SKM-1 treated with dmso at 0.1 percent for 144 hours (cell line): ENCODE data around the gene CIART.
A peak's percentile ranks its signal among the peaks of the same experiment; 100 is the strongest.
"Not testable (repeated sequence)": the region's sequence is repeated elsewhere in the genome, so short reads cannot be mapped to it uniquely, and the experiment has no call there.

Experiments used
- DNase-seq: peaks from one replicate; lab custom pipeline; 2025; ENCODE audit not compliant: unreplicated experiment; lab: John Stamatoyannopoulos, UW

CIART gene

DNA sequence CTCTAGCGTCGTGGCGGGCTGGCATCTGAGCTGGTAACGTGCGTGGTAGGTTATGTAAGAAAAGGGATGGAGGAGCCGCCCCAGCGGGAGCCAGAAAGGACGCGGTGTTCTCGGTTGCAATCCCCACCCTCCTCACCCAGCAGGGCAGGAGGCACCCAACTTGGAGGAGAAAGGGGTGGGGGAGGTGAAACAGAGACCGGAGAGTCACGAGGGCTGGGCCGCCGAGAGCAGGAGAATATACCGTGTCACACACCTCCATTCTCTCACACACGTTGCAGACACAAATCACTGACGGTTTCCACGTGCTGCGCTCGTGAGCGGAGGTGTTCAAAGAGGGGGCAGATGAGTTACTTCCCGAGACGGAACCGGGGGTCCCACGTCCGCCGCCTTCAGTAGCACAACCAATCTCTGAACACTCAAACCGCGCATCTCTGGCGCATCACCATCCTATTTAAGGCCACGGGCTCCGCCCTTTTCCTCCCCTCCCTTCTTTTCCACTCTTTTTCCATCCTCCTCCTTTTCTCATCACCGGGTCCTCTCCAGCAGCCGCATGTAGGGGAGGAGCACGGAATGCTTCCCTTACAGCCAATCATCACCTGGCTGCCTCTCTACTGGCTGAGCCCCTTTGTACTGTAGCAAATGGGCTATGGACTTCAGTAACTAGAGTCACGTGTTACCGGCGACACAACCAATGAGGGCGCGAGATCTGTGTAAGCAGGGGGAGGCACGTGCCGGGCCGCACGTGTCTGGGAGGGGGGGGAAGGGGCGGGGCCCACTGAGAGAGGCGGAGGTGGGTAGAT lies at the start of gene CIART:
CIART (plus strand) TSS at position 797 of the 800 bp plus-strand sequence. CDS start 714 bp downstream, outside the sequence.
- peak; percentile 69 for DNase-seq

DNA sequence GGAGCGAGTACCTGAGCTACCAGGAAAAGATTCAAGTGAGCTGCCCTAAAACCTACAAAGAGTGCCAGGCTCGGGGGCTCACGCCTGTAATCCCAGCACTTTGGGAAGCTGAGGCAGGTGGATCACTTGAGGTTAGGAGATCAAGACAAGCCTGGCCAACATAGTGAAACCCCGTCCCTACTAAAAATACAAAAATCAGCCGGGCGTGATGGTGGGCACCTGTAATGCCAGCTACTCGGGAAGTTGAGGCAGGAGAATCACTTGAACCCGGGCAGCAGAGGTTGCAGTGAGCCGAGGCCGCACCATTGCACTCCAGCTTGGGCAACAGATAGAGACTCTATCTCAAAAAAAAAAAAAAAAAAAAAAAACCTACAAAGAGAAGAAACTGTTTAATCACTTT lies 49.4 kb upstream of the CIART start:
- DNase-seq, result not testable (repeated sequence)

GRCh38 chr1:150233359-150234308 lies 48.7 kb upstream of the CIART start:
- DNase-seq, result peak; percentile 54

GRCh38 chr1:150234309-150234565 lies 48.1 kb upstream of the CIART start:
- DNase-seq, result no peak

- peak; percentile 68 for DNase-seq
Observed at GRCh38 chr1:150234566-150235293, 47.6 kb upstream of the CIART start.

DNA sequence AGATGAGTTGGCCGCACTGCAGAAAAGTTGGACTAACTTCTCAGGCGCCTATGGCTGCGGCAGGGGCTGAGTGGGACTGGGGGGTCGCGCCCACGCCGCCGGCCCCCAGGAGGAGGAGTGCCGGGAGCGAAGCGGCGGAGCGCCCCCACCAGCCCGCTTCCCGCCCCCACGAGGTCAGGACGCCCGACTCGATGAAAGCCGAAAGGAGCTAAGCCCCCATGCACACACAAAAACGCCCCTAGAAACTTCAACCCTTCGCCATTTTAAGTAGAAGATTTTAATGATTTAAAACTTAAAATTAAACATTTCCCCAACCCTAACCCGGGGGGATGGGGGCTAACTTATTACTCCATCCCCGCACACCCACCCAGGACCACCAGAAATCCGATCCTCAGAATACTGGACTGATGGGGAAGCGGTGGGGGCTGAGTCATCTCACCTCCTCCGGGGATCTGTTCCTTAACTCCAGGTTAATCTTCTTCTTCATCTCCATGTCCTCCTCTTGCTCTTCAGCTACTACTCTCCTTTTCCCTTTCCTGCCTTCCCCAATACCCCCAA lies 47.0 kb upstream of the CIART start:
- no peak for DNase-seq

GRCh38 chr1:150235852-150236613 lies 46.3 kb upstream of the CIART start, which contains the start of gene ANP32E:
ANP32E (minus strand) TSS chr1:150236112; CDS start chr1:150235786, 326 bp downstream.
- DNase-seq, result peak; percentile 100

DNA sequence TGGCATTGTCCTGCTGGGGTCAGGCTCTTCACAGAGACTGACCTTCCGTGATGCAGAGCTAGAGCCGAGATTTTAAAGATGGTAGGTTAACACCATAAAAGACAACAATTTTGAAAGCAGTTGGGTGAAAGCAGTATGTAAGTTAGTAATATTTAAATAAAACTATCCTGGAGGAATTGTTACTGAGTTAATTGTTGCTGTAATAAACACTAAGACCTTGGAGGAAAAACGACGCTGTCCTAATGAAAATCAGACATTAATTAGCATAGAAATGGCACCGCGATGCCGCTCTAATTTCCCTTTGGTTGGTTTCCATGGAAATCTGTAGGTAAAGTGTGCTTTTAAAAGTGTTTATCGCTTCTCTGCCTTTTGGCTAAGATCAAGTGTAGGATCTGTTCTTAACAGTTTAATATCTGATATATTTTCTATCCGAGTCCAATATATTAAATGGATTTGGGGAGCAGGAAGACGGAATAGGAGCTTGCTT lies 45.7 kb upstream of the CIART start:
- no peak for DNase-seq

DNA sequence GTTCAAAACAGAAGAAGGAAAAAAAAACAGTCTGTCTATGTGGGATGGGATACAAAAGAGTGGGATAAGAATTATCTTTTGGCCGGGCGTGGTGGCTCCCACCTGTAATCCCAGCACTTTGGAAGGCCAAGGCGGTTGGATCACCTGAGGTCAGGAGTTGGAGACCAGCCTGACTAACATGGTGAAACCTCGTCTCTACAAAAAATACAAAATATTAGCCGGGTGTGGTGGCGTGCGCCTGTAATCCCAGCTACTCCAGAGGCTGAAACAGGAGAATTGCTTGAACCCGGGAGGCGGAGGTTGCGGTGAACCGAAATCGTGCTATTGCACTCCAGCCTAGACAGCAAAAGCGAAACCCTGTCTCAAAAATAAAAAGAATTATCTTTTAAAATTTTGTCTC lies 45.2 kb upstream of the CIART start:
- DNase-seq, result not testable (repeated sequence)

DNA sequence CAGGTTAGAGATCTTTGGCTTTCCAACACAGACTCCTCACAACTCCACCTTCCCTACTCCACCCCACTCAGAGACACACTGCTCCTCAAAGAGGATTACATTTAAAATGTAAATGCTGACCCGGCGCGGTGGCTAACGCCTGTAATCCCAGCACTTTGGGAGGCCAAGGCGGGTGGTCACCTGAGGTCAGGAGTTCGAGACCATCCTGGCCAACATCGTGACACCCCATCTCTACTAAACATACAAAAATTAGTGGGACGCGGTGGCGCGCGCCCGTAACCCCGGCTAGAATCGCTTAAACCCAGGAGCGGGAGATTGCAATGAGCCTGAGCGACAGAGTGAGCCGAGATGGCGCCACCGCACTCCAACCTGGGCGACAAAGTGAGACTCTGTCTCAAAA lies 44.6 kb upstream of the CIART start:
- DNase-seq, result no peak

DNA sequence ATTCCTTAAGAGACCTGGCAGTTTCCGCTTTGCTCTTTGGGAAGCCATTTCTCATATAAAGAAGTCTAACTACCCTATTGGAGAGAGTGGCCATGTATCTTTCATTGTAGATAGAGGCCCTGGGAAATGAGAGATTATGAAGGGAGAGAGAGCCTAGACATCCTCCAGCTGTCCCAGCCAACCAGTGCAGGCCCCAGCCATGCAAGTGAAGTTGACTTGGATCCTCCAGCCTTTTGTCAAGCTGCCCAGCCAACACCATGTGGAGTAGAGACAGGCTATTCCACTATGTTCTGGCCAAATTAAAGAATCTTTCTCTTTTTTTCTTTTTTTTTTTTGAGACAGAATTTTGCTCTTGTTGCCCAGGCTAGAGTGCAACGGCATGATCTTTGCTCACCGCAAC lies 39.4 kb upstream of the CIART start:
- no peak for DNase-seq

GRCh38 chr1:150249936-150250335 lies 32.4 kb upstream of the CIART start:
- DNase-seq, result no peak

GRCh38 chr1:150256198-150256553 lies 26.2 kb upstream of the CIART start:
- DNase-seq, result no peak

GRCh38 chr1:150256554-150257341 lies 25.6 kb upstream of the CIART start:
- DNase-seq, result no peak

GRCh38 chr1:150257624-150258585 lies 24.4 kb upstream of the CIART start, which contains the start of gene CA14:
CA14 (plus strand) TSS chr1:150257774; CDS start chr1:150258129, 355 bp downstream.
- DNase-seq, result no peak

DNA sequence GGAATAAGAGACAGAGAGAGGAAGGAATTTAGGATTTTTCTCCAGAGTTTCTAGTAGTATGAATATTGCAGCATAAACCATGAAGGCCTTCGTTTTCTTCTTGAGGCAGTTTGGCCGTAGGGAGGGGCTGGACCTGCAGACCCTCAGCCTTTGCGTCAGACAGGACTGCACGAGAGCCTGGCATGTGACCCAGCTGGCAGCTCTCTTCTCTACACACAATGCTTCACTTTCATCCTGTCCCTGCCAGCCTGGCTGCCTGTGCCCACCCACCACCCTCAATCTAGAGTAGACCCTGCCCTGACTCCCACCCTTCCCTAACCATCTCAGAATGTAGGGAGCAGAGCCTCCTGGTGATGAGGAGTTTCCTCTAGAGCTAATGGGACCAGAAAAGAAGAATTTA lies 23.1 kb upstream of the CIART start:
- no peak for DNase-seq

DNA sequence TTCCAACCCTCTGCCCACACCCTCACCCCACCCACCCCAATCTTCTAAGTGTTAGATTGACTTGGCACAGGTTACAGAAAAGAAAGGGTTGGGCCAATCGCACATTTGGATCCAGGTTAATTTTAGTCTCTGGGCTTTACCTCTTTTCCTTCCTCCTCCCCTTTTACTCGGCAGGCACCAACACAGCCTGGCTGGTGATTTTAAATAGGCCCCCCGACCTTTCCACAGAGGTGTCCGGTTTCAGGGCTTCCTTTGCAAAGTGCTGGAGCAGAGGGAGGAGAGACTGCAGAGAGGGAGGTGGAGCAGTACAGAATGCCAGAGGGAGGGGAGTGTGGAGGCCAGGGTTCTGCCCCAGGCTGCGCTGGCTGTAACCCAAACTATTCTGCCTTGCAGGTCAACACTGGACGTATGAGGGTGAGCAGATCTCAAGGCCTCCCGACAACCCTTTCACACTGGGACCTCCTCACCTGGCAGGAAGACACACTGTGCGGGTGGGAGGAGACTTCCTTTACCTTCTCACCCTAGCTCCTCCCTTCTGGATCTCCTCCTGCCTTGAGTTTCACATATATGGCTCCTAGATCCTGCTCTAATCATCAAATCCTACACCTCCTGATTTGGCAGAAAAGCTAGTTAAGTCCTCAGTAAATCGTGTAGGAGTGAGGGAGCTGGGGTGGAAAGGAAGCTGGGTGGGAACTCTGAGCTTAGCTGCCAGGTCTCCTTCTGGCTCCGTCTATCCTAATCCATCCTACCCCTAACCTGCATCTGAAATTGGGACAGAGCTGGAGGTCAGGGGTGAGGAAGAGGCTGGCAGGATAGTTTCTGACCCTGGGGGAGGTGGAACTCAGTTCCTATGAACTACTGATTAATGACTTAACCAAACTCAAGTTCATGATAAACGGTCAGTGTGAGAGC lies 22.3 kb upstream of the CIART start:
- DNase-seq, result no peak
